Gastroesophageal sphincter (tissue), 3 donors: Measurements from ENCODE around the gene CHTF18.

Source experiments
- POLR2A ChIP-seq, 2 donors: fragments of 450-650 bp; IDR thresholded peaks; one replicate each; pipeline ENCODE4 v1.6.1; 2017; ENCODE audit warnings: antibody characterized with exemption in 2 of 2, mild to moderate bottlenecking in 2 of 2, moderate library complexity in 1 of 2
- TF ChIP-seq, protein P1 (sequence below), 4 experiments: fragments of 200-600 bp in 2 of 4; fragments of 450-650 bp in 2 of 4; sonication (generic) in 1 of 4; IDR thresholded peaks; one replicate each; pipeline ENCODE4 v1.5.1; 2017 to 2019; ENCODE audit warnings: antibody characterized with exemption in 4 of 4, mild to moderate bottlenecking in 2 of 4, moderate library complexity in 2 of 4

DNA sequence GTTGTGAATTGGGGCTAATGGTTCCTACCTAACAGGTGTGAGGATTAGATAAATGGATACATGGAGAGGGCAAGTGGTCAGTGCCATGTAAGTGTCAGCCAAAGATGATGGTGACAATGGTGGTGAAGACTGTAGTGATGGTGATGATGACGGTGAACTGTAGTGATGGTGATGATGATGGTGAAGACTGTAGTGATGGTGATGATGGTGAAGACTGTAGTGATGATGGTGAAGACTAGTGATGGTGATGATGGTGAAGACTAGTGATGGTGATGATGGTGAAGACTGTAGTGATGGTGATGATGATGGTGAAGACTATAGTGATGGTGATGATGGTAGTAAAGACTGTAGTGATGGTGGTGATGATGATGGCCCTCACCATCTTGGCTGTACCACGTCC, 30.2 kb downstream of the CHTF18 start:
- TF ChIP-seq, protein P1, sequence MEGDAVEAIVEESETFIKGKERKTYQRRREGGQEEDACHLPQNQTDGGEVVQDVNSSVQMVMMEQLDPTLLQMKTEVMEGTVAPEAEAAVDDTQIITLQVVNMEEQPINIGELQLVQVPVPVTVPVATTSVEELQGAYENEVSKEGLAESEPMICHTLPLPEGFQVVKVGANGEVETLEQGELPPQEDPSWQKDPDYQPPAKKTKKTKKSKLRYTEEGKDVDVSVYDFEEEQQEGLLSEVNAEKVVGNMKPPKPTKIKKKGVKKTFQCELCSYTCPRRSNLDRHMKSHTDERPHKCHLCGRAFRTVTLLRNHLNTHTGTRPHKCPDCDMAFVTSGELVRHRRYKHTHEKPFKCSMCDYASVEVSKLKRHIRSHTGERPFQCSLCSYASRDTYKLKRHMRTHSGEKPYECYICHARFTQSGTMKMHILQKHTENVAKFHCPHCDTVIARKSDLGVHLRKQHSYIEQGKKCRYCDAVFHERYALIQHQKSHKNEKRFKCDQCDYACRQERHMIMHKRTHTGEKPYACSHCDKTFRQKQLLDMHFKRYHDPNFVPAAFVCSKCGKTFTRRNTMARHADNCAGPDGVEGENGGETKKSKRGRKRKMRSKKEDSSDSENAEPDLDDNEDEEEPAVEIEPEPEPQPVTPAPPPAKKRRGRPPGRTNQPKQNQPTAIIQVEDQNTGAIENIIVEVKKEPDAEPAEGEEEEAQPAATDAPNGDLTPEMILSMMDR (IDR thresholded peaks at IDR 0.05), result no peak
- TF ChIP-seq POLR2A (IDR thresholded peaks at IDR 0.05), result no peak
